Measurements from ENCODE around the gene PLP2.

- TF ChIP-seq CTCF (conservative IDR thresholded peaks at IDR 0.05; ENCODE audit: low read length) (peak; percentile 54), EZH2phosphoT487 (IDR thresholded peaks at IDR 0.05; ENCODE audit: borderline replicate concordance) (no peak)
Observed at GRCh38 chrX:49163555-49164419, 7.9 kb upstream of the PLP2 start.

Measured in Loucy (cell line).